ENCODE results near the gene LIN28B. TPM values are rescaled to one million over a fixed set of nuclear protein-coding genes. Genes with fewer than 3 reads are reported as not detected.
A peak's percentile ranks its signal among the peaks of the same experiment; 100 is the strongest.

LIN28B gene
- total RNA-seq, 6 donors from 2014 or later: 0.10 to 0.49 TPM; not detected in 4

GRCh38 chr6:105099371-105099770 is 142.5 kb downstream of the LIN28B start:
- no peaks in the 10 kb centered on the region for H3K4me1 ChIP-seq
- no peak overlapping the region for H3K4me3 ChIP-seq
- no peak for TF ChIP-seq POLR2AphosphoS5 (IDR thresholded peaks at IDR 0.05)
- TF ChIP-seq EP300 (IDR thresholded peaks at IDR 0.05): no peak
- no peak for TF ChIP-seq CTCF (IDR thresholded peaks at IDR 0.05)
- TF ChIP-seq POLR2A (IDR thresholded peaks at IDR 0.05): no peak
- no peaks in the 10 kb centered on the region for H3K27me3 ChIP-seq
- no peaks in the 10 kb centered on the region for H3K36me3 ChIP-seq
- DNase-seq (no peak), ATAC-seq (ENCODE audit: low FRiP score in 2 of 2) (no peak)
- 95 to 99% methylated on average over 7 of the region's 7 CpGs for WGBS, 2 donors
- no peak overlapping the region for H3K27ac ChIP-seq
- H3K9me3 ChIP-seq: no peaks in the 10 kb centered on the region

- TF ChIP-seq EP300 (IDR thresholded peaks at IDR 0.05) (no peak), POLR2A (IDR thresholded peaks at IDR 0.05) (no peak), POLR2AphosphoS5 (IDR thresholded peaks at IDR 0.05) (no peak), CTCF (IDR thresholded peaks at IDR 0.05) (no peak)
- peak in 1 of 2 donors; percentile 7 for DNase-seq
- Histone ChIP-seq H3K36me3 (no peaks in the 10 kb centered on the region), H3K4me3 (no peak overlapping the region), H3K9me3 (no peaks in the 10 kb centered on the region), H3K4me1 (no peaks in the 10 kb centered on the region), H3K27me3 (no peaks in the 10 kb centered on the region), H3K27ac (no peak overlapping the region)
- no peak for ATAC-seq (ENCODE audit: low FRiP score in 2 of 2)
- WGBS, 2 donors: 87 to 98% methylated on average over 4 to 5 of the region's 5 CpGs
These were observed 145.3 kb downstream of the LIN28B start for GRCh38 chr6:105102186-105102585.

DNA sequence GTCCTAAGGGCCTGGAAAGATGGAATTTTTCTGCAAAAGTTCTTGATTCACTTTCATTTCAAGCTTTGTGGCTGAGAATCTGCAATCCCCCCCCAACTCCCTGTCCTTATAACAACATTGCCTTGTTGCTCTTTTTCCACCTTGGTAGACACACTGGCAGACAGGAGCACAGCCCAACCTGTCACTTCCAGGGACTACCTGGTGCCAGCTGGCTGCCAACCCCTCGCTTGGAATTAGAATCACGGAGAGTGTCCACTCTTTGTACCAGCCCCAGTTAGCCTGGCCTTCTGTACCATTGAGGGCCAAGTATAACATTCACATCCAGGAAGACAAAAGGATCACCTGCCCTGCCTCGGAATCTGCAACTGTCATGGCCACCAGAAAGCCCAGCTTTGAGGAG is 148.2 kb downstream of the LIN28B start:
- Histone ChIP-seq H3K4me3 (no peak overlapping the region), H3K27ac (no peak overlapping the region), H3K4me1 (no peaks in the 10 kb centered on the region), H3K36me3 (no peaks in the 10 kb centered on the region), H3K27me3 (no peaks in the 10 kb centered on the region), H3K9me3 (no peaks in the 10 kb centered on the region)
- TF ChIP-seq POLR2AphosphoS5 (IDR thresholded peaks at IDR 0.05) (no peak), POLR2A (IDR thresholded peaks at IDR 0.05) (no peak), EP300 (IDR thresholded peaks at IDR 0.05) (no peak), CTCF (IDR thresholded peaks at IDR 0.05) (no peak)
- no peak for DNase-seq
- WGBS, 2 donors: 96 to 97% methylated on average over 3 of the region's 3 CpGs
- no peak for ATAC-seq (ENCODE audit: low FRiP score in 2 of 2)

GRCh38 chr6:105106260-105106659 is 149.4 kb downstream of the LIN28B start:
- Histone ChIP-seq H3K4me3 (no peak overlapping the region), H3K27me3 (no peaks in the 10 kb centered on the region), H3K27ac (no peak overlapping the region), H3K4me1 (no peaks in the 10 kb centered on the region), H3K9me3 (no peaks in the 10 kb centered on the region), H3K36me3 (no peaks in the 10 kb centered on the region)
- WGBS, 2 donors: 91 to 94% methylated on average over 8 of the region's 8 CpGs
- DNase-seq (no peak), ATAC-seq (ENCODE audit: low FRiP score in 2 of 2) (no peak)
- TF ChIP-seq POLR2AphosphoS5 (IDR thresholded peaks at IDR 0.05) (no peak), CTCF (IDR thresholded peaks at IDR 0.05) (no peak), EP300 (IDR thresholded peaks at IDR 0.05) (no peak), POLR2A (IDR thresholded peaks at IDR 0.05) (no peak)

DNA sequence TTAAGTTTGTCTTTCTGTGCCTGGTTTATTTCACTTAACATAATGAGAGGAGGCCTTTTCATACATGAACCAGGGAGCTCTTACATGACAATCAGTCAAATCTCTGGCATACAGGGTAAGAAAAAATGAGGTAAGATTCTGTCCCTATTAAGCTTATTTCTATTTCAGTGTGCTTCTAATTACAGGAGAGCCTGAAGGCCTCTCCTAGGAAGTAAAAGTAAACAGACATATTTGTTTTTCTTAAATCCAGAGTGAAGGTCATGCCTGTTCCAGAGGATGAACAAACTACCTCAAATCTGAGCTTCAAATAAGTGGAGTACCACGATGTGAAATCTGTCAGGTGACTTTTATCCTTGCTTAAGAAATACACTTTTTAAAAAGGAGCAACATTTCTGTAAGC is 150.3 kb downstream of the LIN28B start:
- no peak for DNase-seq
- H3K4me1 ChIP-seq: no peaks in the 10 kb centered on the region
- no peak for TF ChIP-seq EP300 (IDR thresholded peaks at IDR 0.05)
- no peak for TF ChIP-seq POLR2A (IDR thresholded peaks at IDR 0.05)
- TF ChIP-seq POLR2AphosphoS5 (IDR thresholded peaks at IDR 0.05): no peak
- TF ChIP-seq CTCF (IDR thresholded peaks at IDR 0.05): no peak
- H3K4me3 ChIP-seq: no peak overlapping the region
- H3K36me3 ChIP-seq: no peaks in the 10 kb centered on the region
- no peak overlapping the region for H3K27ac ChIP-seq
- no peak for ATAC-seq (ENCODE audit: low FRiP score in 2 of 2)
- 54 to 59% methylated on average over 1 of the region's 1 CpG for WGBS, 2 donors
- no peaks in the 10 kb centered on the region for H3K27me3 ChIP-seq
- H3K9me3 ChIP-seq: no peaks in the 10 kb centered on the region
